ENCODE results near the gene MORN5.

MORN5 gene

GRCh38 chr9:122124528-122124927, 35.2 kb upstream of the MORN5 start:
- no peak overlapping the region for H3K27ac ChIP-seq (ENCODE audit: low read depth, low read length)
- no peak overlapping the region for H3K9ac ChIP-seq (ENCODE audit: low read length in 5 of 5)
- no peak overlapping the region for H3K4me3 ChIP-seq (ENCODE audit: low read depth in 1 of 5, low read length in 5 of 5)
- no peaks in the 10 kb centered on the region for H3K36me3 ChIP-seq (ENCODE audit: control insufficient read depth in 5 of 5, insufficient read depth in 5 of 5, low read length in 5 of 5)
- H3K9me3 ChIP-seq (ENCODE audit: control insufficient read depth in 5 of 5, low read length in 5 of 5) = no peaks in the 10 kb centered on the region
- peaks cover 15 to 29% (median 22%) of the 10 kb centered on the region in 5 donors for H3K27me3 ChIP-seq (ENCODE audit: control insufficient read depth in 5 of 5, insufficient read depth in 4 of 5, low read length in 5 of 5)
- H3K4me1 ChIP-seq (ENCODE audit: control insufficient read depth in 5 of 5, insufficient read depth in 5 of 5, low read length in 5 of 5) = peaks cover 0 to 35% (median 18%) of the 10 kb centered on the region in 5 donors

DNA sequence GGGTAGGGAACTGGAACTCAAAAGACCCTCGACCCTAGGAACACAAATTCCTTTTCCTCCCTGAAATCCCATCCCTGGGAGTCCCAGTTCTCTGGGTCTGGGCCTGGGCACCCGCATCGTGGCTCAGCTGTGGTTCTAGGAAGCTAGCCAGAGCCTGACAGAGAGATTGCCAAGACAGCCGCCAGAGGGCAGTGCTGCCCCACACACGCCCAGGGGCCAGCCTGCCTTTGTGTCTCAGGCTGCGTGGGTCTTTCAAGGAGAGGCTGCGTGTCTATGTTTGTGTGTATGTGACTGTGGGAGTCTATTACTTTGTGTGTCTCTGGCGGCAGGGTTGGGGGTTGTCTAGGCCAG, 34.6 kb upstream of the MORN5 start:
- H3K4me1 ChIP-seq (ENCODE audit: control insufficient read depth in 5 of 5, insufficient read depth in 5 of 5, low read length in 5 of 5) = peaks cover 0 to 35% (median 18%) of the 10 kb centered on the region in 5 donors
- H3K36me3 ChIP-seq (ENCODE audit: control insufficient read depth in 5 of 5, insufficient read depth in 5 of 5, low read length in 5 of 5) = no peaks in the 10 kb centered on the region
- H3K4me3 ChIP-seq (ENCODE audit: low read depth in 1 of 5, low read length in 5 of 5) = no peak overlapping the region
- peaks cover 15 to 29% (median 25%) of the 10 kb centered on the region in 5 donors for H3K27me3 ChIP-seq (ENCODE audit: control insufficient read depth in 5 of 5, insufficient read depth in 4 of 5, low read length in 5 of 5)
- no peak overlapping the region for H3K9ac ChIP-seq (ENCODE audit: low read length in 5 of 5)
- no peaks in the 10 kb centered on the region for H3K9me3 ChIP-seq (ENCODE audit: control insufficient read depth in 5 of 5, low read length in 5 of 5)
- H3K27ac ChIP-seq (ENCODE audit: low read depth, low read length) = no peak overlapping the region

DNA sequence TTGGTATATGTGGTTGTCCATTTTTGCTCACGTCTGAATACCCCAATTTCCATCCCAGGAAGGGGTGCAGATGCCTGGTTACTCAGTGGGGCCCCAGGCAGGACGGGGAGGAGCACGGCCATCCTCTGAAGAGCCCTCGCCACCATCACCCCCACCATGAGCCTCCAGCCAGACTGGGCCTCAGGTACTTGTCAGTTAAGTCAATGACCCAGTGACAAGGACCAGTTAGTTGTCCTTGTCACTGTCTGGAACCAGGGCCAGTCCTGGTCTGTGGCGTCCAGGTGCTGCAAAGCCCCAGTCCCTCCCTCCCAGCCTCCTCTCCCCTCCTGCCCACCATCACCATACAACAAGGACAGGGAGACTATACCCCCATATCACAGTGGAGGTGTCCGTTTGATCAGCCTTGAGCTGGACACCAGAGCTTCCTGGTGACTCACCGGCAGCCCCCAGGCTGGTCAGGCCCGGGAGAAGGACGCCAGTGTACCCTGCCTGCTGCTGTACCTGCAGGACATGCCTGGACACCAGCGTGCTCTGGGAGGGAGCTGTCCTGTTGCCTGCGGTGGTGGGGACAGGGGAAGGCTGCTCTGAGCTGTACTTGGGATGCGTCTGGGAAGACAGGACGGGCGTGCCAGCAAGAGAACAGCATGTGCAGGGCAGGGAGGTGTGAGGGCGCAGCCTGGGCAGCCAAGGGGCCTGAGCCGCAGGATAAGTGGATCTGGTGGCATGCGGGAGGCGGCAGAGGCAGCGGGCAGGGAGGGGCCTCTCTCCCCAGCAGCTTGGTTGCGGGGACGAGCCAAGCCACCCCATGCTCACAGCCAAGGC, 34.0 kb upstream of the MORN5 start:
- Histone ChIP-seq H3K4me3 (ENCODE audit: low read depth in 1 of 5, low read length in 5 of 5) (peak overlapping the region in 1 of 5 donors; percentile 7), H3K36me3 (ENCODE audit: control insufficient read depth in 5 of 5, insufficient read depth in 5 of 5, low read length in 5 of 5) (no peaks in the 10 kb centered on the region), H3K27me3 (ENCODE audit: control insufficient read depth in 5 of 5, insufficient read depth in 4 of 5, low read length in 5 of 5) (peaks cover 15 to 29% (median 25%) of the 10 kb centered on the region in 5 donors), H3K4me1 (ENCODE audit: control insufficient read depth in 5 of 5, insufficient read depth in 5 of 5, low read length in 5 of 5) (peaks cover 0 to 35% (median 18%) of the 10 kb centered on the region in 5 donors), H3K27ac (ENCODE audit: low read depth, low read length) (no peak overlapping the region), H3K9ac (ENCODE audit: low read length in 5 of 5) (no peak overlapping the region), H3K9me3 (ENCODE audit: control insufficient read depth in 5 of 5, low read length in 5 of 5) (no peaks in the 10 kb centered on the region)

- Histone ChIP-seq H3K9me3 (ENCODE audit: control insufficient read depth in 5 of 5, low read length in 5 of 5) (no peaks in the 10 kb centered on the region), H3K4me1 (ENCODE audit: control insufficient read depth in 5 of 5, insufficient read depth in 5 of 5, low read length in 5 of 5) (peaks cover 0 to 41% (median 22%) of the 10 kb centered on the region in 5 donors), H3K27me3 (ENCODE audit: control insufficient read depth in 5 of 5, insufficient read depth in 4 of 5, low read length in 5 of 5) (peaks cover 20 to 34% (median 31%) of the 10 kb centered on the region in 5 donors), H3K9ac (ENCODE audit: low read length in 5 of 5) (peak overlapping the region in 1 of 5 donors; percentile 19), H3K36me3 (ENCODE audit: control insufficient read depth in 5 of 5, insufficient read depth in 5 of 5, low read length in 5 of 5) (no peaks in the 10 kb centered on the region), H3K4me3 (ENCODE audit: low read depth in 1 of 5, low read length in 5 of 5) (peak overlapping the region in 2 of 5 donors; percentile 7 to 14), H3K27ac (ENCODE audit: low read depth, low read length) (no peak overlapping the region)
These were observed 33.1 kb upstream of the MORN5 start for GRCh38 chr9:122126331-122127261.

DNA sequence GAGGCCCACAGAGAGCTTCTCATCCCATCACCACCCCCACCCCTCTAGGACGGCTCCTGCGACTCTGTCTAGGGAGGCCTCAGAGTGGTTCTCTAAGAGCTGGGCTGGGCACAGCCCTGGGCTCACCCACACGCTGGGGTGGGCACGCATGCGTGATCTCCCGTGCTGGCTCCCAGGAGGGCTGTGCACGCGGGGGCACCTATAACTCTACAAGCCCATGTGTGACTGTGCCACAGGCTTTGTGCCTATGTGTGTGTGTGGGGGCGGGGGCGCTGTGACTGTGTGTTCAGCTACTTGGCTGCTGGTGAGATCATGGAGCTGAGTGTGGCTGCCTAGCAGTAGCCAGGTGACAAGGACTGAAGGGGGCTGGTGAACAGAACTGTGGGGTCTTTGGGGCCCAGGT, 32.3 kb upstream of the MORN5 start:
- peaks cover 0 to 49% (median 25%) of the 10 kb centered on the region in 5 donors for H3K4me1 ChIP-seq (ENCODE audit: control insufficient read depth in 5 of 5, insufficient read depth in 5 of 5, low read length in 5 of 5)
- peaks cover 20 to 37% (median 34%) of the 10 kb centered on the region in 5 donors for H3K27me3 ChIP-seq (ENCODE audit: control insufficient read depth in 5 of 5, insufficient read depth in 4 of 5, low read length in 5 of 5)

DNA sequence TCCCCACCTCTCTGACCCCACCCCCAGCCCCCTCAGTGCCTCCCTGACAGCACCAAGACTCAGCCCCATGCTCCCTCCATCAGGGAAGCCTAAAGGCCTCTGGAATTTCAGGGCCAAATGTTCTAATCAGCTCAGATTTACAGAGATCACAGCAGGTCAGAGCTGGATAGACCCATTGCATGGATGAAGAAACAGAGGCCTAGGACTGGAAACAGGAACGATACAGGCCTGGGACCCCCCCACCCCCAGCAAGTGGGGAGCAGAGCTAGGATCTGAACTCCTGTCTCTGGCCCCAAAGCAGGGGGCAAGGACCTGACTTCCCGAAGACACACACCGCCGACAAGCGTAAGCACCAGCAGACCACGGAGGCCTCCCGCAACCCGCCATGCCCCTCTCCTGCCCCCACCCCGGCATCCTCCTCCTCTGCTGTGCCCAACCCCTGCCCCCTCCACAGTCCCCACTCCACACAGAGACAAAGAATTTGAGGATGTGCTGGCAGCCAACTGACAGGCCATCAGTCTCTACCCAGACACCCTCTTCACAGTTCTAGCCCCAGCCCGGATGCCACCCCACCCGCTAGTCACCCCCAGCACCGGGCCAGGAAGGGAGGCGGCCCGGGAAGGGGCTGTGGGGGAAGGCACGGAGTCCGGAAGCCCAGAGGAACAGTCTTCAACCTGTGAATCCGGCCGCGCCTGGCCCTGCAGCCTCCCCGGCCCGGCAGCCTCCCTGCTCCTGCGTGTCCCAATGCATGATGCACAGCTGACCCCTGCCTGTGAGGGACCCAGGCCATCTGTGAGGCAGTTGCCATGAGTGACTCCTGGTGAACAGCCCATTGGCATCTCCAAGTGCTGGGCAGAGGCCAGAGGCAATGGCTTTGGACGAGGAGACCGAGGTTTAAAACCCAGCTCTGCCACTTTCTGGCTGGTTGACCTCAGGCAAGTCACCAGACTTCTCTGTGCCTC, 31.4 kb upstream of the MORN5 start:
- Histone ChIP-seq H3K4me3 (ENCODE audit: low read depth in 1 of 5, low read length in 5 of 5) (no peak overlapping the region), H3K9ac (ENCODE audit: low read length in 5 of 5) (no peak overlapping the region), H3K9me3 (ENCODE audit: control insufficient read depth in 5 of 5, low read length in 5 of 5) (no peaks in the 10 kb centered on the region), H3K27me3 (ENCODE audit: control insufficient read depth in 5 of 5, insufficient read depth in 4 of 5, low read length in 5 of 5) (peaks cover 20 to 37% (median 29%) of the 10 kb centered on the region in 5 donors), H3K36me3 (ENCODE audit: control insufficient read depth in 5 of 5, insufficient read depth in 5 of 5, low read length in 5 of 5) (no peaks in the 10 kb centered on the region), H3K27ac (ENCODE audit: low read depth, low read length) (no peak overlapping the region), H3K4me1 (ENCODE audit: control insufficient read depth in 5 of 5, insufficient read depth in 5 of 5, low read length in 5 of 5) (peaks cover 0 to 58% (median 25%) of the 10 kb centered on the region in 5 donors)

More for the DNA sequence above, 32.3 kb upstream of the MORN5 start:
- Histone ChIP-seq H3K9me3 (ENCODE audit: control insufficient read depth in 5 of 5, low read length in 5 of 5) (no peaks in the 10 kb centered on the region), H3K9ac (ENCODE audit: low read length in 5 of 5) (no peak overlapping the region), H3K36me3 (ENCODE audit: control insufficient read depth in 5 of 5, insufficient read depth in 5 of 5, low read length in 5 of 5) (no peaks in the 10 kb centered on the region), H3K4me3 (ENCODE audit: low read depth in 1 of 5, low read length in 5 of 5) (no peak overlapping the region), H3K27ac (ENCODE audit: low read depth, low read length) (no peak overlapping the region)

DNA sequence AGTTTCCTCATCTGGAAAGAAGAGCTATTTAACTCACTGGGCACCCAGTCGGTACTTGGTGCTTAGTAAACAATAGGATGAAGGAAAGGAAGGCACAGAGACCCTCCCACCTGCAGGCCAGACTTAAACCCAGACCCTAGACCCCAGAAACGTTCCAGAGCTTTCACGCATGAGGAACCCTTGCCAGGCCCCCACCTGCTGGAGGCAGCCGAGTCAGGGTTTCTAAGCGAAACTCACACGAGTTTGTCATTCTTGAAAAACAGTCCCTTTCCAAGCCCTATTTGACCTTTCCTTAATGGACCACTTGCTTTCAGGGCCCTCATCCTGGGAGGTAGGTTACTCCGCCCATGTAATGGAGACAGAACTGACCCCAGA, 30.8 kb upstream of the MORN5 start:
- H3K4me3 ChIP-seq (ENCODE audit: low read depth in 1 of 5, low read length in 5 of 5) = no peak overlapping the region
- H3K27me3 ChIP-seq (ENCODE audit: control insufficient read depth in 5 of 5, insufficient read depth in 4 of 5, low read length in 5 of 5) = peaks cover 20 to 39% (median 29%) of the 10 kb centered on the region in 5 donors
- H3K27ac ChIP-seq (ENCODE audit: low read depth, low read length) = no peak overlapping the region
- no peak overlapping the region for H3K9ac ChIP-seq (ENCODE audit: low read length in 5 of 5)
- no peaks in the 10 kb centered on the region for H3K36me3 ChIP-seq (ENCODE audit: control insufficient read depth in 5 of 5, insufficient read depth in 5 of 5, low read length in 5 of 5)
- peaks cover 0 to 64% (median 25%) of the 10 kb centered on the region in 5 donors for H3K4me1 ChIP-seq (ENCODE audit: control insufficient read depth in 5 of 5, insufficient read depth in 5 of 5, low read length in 5 of 5)
- no peaks in the 10 kb centered on the region for H3K9me3 ChIP-seq (ENCODE audit: control insufficient read depth in 5 of 5, low read length in 5 of 5)

GRCh38 chr9:122129969-122130368, 29.7 kb upstream of the MORN5 start:
- Histone ChIP-seq H3K36me3 (ENCODE audit: control insufficient read depth in 5 of 5, insufficient read depth in 5 of 5, low read length in 5 of 5) (no peaks in the 10 kb centered on the region), H3K4me3 (ENCODE audit: low read depth in 1 of 5, low read length in 5 of 5) (no peak overlapping the region), H3K4me1 (ENCODE audit: control insufficient read depth in 5 of 5, insufficient read depth in 5 of 5, low read length in 5 of 5) (peaks cover 0 to 74% (median 29%) of the 10 kb centered on the region in 5 donors), H3K9ac (ENCODE audit: low read length in 5 of 5) (no peak overlapping the region), H3K9me3 (ENCODE audit: control insufficient read depth in 5 of 5, low read length in 5 of 5) (no peaks in the 10 kb centered on the region), H3K27ac (ENCODE audit: low read depth, low read length) (no peak overlapping the region), H3K27me3 (ENCODE audit: control insufficient read depth in 5 of 5, insufficient read depth in 4 of 5, low read length in 5 of 5) (peaks cover 20 to 39% (median 29%) of the 10 kb centered on the region in 5 donors)

DNA sequence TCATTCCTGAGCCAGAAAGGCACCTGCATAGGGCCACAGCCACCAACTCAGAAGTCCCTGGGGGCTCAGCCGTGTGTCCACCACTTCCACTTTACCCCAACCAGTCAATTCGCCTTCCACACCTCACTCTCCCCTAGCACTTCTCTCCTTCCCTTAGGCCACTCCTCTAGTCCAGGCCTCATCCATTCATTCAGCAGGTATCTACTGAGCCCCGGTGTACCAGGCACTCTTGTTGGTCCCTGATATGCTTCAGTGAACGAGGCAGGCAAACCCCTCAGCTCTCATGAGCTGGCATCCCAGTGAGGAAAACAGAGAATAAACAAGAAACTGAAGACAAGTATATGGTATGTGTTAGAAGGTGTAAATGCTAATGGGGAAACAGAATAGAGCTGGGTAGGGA, 28.9 kb upstream of the MORN5 start:
- H3K4me1 ChIP-seq (ENCODE audit: control insufficient read depth in 5 of 5, insufficient read depth in 5 of 5, low read length in 5 of 5) = peaks cover 0 to 69% (median 24%) of the 10 kb centered on the region in 5 donors
- H3K36me3 ChIP-seq (ENCODE audit: control insufficient read depth in 5 of 5, insufficient read depth in 5 of 5, low read length in 5 of 5) = no peaks in the 10 kb centered on the region
- H3K9me3 ChIP-seq (ENCODE audit: control insufficient read depth in 5 of 5, low read length in 5 of 5) = no peaks in the 10 kb centered on the region
- peaks cover 16 to 33% (median 24%) of the 10 kb centered on the region in 5 donors for H3K27me3 ChIP-seq (ENCODE audit: control insufficient read depth in 5 of 5, insufficient read depth in 4 of 5, low read length in 5 of 5)
- no peak overlapping the region for H3K9ac ChIP-seq (ENCODE audit: low read length in 5 of 5)
- H3K4me3 ChIP-seq (ENCODE audit: low read depth in 1 of 5, low read length in 5 of 5) = no peak overlapping the region
- H3K27ac ChIP-seq (ENCODE audit: low read depth, low read length) = no peak overlapping the region
